Measurements from ENCODE around the gene AGER.
"Not testable (repeated sequence)": the region's sequence is repeated elsewhere in the genome, so short reads cannot be mapped to it uniquely, and the experiment has no call there.

AGER gene

GRCh38 chr6:32184084-32184640 lies at the start of gene AGER:
AGER (minus strand) TSS chr6:32184253; CDS start chr6:32184222, 31 bp downstream.
- DNase-seq: no peak

GRCh38 chr6:32226434-32226833 lies 42.4 kb upstream of the AGER start:
- no peak for DNase-seq

- no peak for DNase-seq
Measured at GRCh38 chr6:32224696-32225095, 40.6 kb upstream of the AGER start.

- no peak for DNase-seq
Measured at GRCh38 chr6:32223258-32224235, 39.5 kb upstream of the AGER start, which contains the start of gene NOTCH4. NOTCH4 (minus strand) TSS chr6:32224067; CDS start chr6:32223928, 139 bp downstream.

GRCh38 chr6:32222333-32223230 lies 38.5 kb upstream of the AGER start:
- DNase-seq: no peak

- no peak for DNase-seq
Measured at GRCh38 chr6:32220021-32220420, 36.0 kb upstream of the AGER start.

GRCh38 chr6:32218167-32218566 lies 34.1 kb upstream of the AGER start:
- no peak for DNase-seq

- no peak for DNase-seq
Measured at GRCh38 chr6:32216998-32217397, 32.9 kb upstream of the AGER start.

GRCh38 chr6:32216285-32216684 lies 32.2 kb upstream of the AGER start:
- peak; percentile 34 for DNase-seq

GRCh38 chr6:32215617-32216016 lies 31.6 kb upstream of the AGER start:
- DNase-seq: no peak

GRCh38 chr6:32214126-32214525 lies 30.1 kb upstream of the AGER start:
- DNase-seq: peak; percentile 34

GRCh38 chr6:32213649-32214048 lies 29.6 kb upstream of the AGER start:
- DNase-seq: no peak

GRCh38 chr6:32212076-32212760 lies 28.2 kb upstream of the AGER start:
- no peak for DNase-seq

- not testable (repeated sequence) for DNase-seq
Measured at GRCh38 chr6:32211432-32211831, 27.4 kb upstream of the AGER start.

- DNase-seq: no peak
Measured at GRCh38 chr6:32210191-32210601, 26.1 kb upstream of the AGER start.

GRCh38 chr6:32208996-32209395 lies 24.9 kb upstream of the AGER start:
- DNase-seq: no peak

- DNase-seq: no peak
Measured at GRCh38 chr6:32204268-32204715, 20.2 kb upstream of the AGER start.

GRCh38 chr6:32203426-32204267 lies 19.6 kb upstream of the AGER start:
- DNase-seq: no peak

GRCh38 chr6:32202186-32202585 lies 18.1 kb upstream of the AGER start:
- DNase-seq: no peak

- no peak for DNase-seq
Measured at GRCh38 chr6:32200711-32201475, 16.8 kb upstream of the AGER start.

- no peak for DNase-seq
Measured at GRCh38 chr6:32198866-32199265, 14.8 kb upstream of the AGER start.

All from hematopoietic multipotent progenitor cell treated with erythropoietin and hydrocortisone succinate and interleukin-3 and kit ligand, for 4 days (in vitro differentiated cells).